NB4 (cell line): ENCODE measurements around the gene C19orf47.

Source experiments
- DNase-seq: peaks from one replicate; pipeline ENCODE4 v3.0.0; 2010; ENCODE audit warnings: low read depth
- H3K4me3 ChIP-seq: one replicate; pipeline ENCODE4 v1.5.1; 2011; ENCODE audit warnings: mild to moderate bottlenecking, low read depth, low read length, moderate library complexity
- MYC ChIP-seq: IDR thresholded peaks from 2 replicates; pipeline ENCODE4 v1.6.1; 2011; ENCODE audit warnings: low read depth, low read length
- POLR2A ChIP-seq: IDR thresholded peaks from 2 replicates; pipeline ENCODE4 v1.6.1; 2011; ENCODE audit warnings: mild to moderate bottlenecking; ENCODE audit not compliant: insufficient read length; ENCODE audit errors: extremely low read depth
- TF ChIP-seq, protein P1 (sequence below): IDR thresholded peaks from 2 replicates; pipeline ENCODE4 v1.6.1; 2011; ENCODE audit warnings: low read depth, low read length
- TF ChIP-seq, protein P2 (sequence below): IDR thresholded peaks from one replicate; pipeline ENCODE4 v1.5.1; 2012; ENCODE audit warnings: low read depth, low read length

Gene C19orf47

DNA sequence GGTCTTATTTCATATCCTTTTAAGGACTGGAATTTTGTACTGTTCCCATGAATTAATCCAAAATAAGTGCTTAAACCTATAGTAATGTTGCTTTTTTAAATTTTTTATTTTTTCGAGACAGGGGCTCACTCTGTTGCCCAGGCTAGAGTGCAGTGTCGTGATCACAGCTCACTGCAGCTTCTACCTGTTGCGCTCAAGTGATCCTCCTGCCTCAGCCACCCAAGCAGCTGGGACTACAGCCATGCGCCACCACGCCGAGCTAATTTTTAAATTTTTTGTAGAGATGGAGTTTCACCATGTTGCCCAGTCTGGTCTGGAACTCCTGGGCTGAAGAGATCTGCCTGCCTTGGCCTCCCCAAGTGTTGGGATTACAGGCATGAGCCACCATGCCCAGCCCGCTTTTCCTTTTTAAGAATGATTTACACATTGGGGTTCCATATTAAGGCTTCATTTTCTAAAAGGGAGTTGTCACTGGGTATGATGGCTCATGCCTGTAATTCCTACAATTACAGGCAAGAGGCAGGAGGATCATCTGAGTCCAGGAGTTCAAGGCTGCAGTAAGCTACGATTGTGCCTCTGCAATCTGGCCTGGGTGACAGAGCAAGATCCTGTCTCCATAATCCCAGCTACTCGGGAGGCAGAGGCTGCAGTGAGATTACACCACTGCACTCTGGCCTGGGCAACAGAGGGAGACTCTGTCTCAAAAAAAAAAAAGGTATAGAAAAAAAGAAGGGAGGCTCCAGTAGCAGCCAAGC is 34.8 kb downstream of the C19orf47 start:
- no peak overlapping the region for H3K4me3 ChIP-seq
- DNase-seq: no peak
- TF ChIP-seq, protein P1, sequence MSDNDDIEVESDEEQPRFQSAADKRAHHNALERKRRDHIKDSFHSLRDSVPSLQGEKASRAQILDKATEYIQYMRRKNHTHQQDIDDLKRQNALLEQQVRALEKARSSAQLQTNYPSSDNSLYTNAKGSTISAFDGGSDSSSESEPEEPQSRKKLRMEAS: no peak
- TF ChIP-seq, protein P2, sequence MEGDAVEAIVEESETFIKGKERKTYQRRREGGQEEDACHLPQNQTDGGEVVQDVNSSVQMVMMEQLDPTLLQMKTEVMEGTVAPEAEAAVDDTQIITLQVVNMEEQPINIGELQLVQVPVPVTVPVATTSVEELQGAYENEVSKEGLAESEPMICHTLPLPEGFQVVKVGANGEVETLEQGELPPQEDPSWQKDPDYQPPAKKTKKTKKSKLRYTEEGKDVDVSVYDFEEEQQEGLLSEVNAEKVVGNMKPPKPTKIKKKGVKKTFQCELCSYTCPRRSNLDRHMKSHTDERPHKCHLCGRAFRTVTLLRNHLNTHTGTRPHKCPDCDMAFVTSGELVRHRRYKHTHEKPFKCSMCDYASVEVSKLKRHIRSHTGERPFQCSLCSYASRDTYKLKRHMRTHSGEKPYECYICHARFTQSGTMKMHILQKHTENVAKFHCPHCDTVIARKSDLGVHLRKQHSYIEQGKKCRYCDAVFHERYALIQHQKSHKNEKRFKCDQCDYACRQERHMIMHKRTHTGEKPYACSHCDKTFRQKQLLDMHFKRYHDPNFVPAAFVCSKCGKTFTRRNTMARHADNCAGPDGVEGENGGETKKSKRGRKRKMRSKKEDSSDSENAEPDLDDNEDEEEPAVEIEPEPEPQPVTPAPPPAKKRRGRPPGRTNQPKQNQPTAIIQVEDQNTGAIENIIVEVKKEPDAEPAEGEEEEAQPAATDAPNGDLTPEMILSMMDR: no peak
- no peak for TF ChIP-seq POLR2A
- TF ChIP-seq MYC: no peak

DNA sequence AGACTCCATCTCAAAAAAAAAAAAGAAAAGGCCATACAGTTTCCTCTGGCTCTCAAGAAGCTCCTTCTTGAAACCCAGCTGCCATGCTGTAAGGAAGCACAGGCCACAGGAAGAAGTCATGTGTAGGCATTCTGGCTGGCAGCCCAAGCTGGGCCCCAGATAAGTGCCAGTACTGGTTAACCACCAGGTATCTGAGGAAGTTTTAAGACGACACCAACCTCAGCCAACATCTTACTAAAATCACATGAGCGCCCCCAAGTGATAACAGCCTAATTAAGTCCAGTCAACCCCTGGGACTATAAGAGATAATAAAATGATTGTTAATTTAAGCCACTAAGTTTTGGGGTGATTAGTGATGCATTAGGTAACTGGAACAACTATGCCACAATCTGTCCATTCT is 35.7 kb downstream of the C19orf47 start:
- no peak overlapping the region for H3K4me3 ChIP-seq
- TF ChIP-seq MYC: no peak
- TF ChIP-seq, protein P2: no peak
- DNase-seq: peak; percentile 6

DNA sequence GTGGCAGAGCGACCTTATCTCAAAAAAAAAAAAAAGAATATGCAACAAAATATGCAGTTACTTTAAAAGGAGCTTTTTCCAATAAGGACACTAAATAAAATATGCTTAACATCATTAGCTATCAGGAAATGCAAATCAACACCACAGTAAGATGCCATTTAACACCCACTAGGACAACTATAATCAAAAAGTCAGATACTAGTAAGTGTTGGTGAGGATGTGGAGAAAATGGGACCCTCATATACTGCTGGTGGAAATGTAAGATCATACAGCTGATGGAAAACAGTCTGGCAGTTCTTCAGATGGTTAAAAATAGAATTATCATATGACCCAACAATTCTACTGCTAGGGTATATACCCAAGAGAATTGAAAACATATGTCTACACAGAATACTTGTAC is 38.5 kb downstream of the C19orf47 start:
- H3K4me3 ChIP-seq: no peak overlapping the region
- TF ChIP-seq, protein P1: no peak
- no peak for TF ChIP-seq POLR2A
- no peak for TF ChIP-seq MYC
- TF ChIP-seq, protein P2: no peak
- DNase-seq: no peak

DNA sequence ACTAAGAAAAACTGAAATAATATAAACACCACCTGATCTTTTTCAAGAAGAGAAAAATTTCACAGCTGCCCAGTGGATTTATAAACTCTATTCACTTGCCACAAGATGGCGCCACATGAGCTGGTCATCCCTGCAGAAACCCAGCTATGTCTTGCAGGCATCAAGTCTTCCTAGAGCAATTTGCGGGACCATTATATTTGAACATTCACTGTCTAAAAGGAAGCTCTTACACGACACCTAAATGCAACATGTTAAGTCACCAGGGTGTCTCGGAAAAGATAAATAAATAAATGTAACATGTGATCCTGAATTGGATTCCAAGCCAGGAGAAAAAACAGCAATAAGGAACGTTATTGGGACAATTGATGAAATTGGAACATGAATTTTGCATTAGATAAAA is 42.8 kb downstream of the C19orf47 start:
- DNase-seq: peak; percentile 84
- H3K4me3 ChIP-seq: no peak overlapping the region
- TF ChIP-seq POLR2A: no peak
- no peak for TF ChIP-seq MYC
- TF ChIP-seq, protein P2: peak; percentile 54
- TF ChIP-seq, protein P1: no peak

DNA sequence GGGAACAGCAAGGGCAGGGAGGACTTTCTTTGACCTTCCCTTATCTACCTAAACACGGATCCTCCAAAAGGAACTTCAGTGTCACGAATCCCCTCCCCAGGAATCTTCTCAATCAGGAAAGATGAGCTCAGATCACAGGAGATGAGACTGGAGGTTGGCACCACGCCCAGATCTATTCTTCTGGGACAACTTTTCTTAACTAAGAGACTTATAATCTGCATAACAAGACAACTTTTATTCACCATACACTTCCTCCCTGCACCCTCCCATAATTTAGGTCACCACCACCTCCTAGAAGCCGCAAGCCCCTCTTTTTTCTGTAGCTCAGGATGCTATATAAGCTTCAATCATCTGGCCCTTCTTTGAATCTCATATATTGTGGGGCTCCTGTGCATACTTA is 43.9 kb downstream of the C19orf47 start:
- no peak overlapping the region for H3K4me3 ChIP-seq
- TF ChIP-seq MYC: no peak
- TF ChIP-seq, protein P1: no peak
- TF ChIP-seq, protein P2: no peak
- TF ChIP-seq POLR2A: no peak
- DNase-seq: no peak

DNA sequence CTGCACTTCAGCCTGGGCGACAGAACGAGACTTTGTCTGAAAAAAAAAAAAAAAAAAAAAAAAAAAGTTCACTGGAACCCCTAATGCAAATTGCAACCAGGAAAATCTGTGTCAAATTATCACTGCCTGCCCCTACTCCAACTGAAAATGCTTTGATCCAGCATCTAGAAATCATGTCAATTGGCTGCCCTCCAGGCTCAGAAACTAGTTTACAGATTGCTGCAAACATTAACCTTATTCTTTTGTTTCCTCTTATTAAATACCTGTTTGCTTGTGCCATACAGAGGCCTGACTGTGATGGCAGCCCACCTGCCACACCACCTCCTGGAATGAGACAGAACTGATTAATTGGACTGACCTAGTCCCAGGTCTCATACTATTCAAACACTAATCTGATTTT is 44.4 kb downstream of the C19orf47 start:
- no peak for DNase-seq
- H3K4me3 ChIP-seq: no peak overlapping the region
- TF ChIP-seq, protein P2: no peak
- TF ChIP-seq, protein P1: no peak
- no peak for TF ChIP-seq MYC
- TF ChIP-seq POLR2A: no peak
